ENCODE data around the gene MLH1. TPM values are rescaled to one million over a fixed set of nuclear protein-coding genes. Genes with fewer than 3 reads are reported as not detected.

MLH1 gene
- total RNA-seq, 2 donors from 2014 or later, result 80.3 to 81.8 TPM

GRCh38 chr3:36991923-36992805 lies 1.2 kb upstream of the MLH1 start:
- peak; percentile 29 to 40 for DNase-seq

GRCh38 chr3:36992806-36993325 lies 452 bp upstream of the MLH1 start, which contains the start of gene EPM2AIP1:
Gene EPM2AIP1 (minus strand): TSS chr3:36993131. CDS start chr3:36993077, 54 bp downstream.
- Mint-ChIP-seq H3K27me3 (ENCODE audit: low read depth) (no peaks in the 10 kb centered on the region), H3K4me1 (ENCODE audit: low read depth) (peaks cover 60% of the 10 kb centered on the region), H3K27ac (no peak within 1 kb of the TSS), H3K9me3 (no peaks in the 10 kb centered on the region), H3K4me3 (no peak within 1 kb of the TSS), H3K36me3 (ENCODE audit: insufficient read depth in 2 of 2) (peaks cover 19 to 27% of the 10 kb centered on the region in 2 donors)
- ATAC-seq (replicated peaks in 1 of 2), result peak; percentile 88 to 89
- peak in 1 of 2 donors; percentile 97 for DNase-seq

More at GRCh38 chr3:36991923-36992805, 1.2 kb upstream of the MLH1 start:
- no peak overlapping the region for H3K4me3 Mint-ChIP-seq
- H3K27me3 Mint-ChIP-seq (ENCODE audit: low read depth), result no peaks in the 10 kb centered on the region
- ATAC-seq (replicated peaks in 1 of 2), result no peak
- no peaks in the 10 kb centered on the region for H3K9me3 Mint-ChIP-seq
- H3K4me1 Mint-ChIP-seq (ENCODE audit: low read depth), result peaks cover 58% of the 10 kb centered on the region
- no peak overlapping the region for H3K27ac Mint-ChIP-seq
- H3K36me3 Mint-ChIP-seq (ENCODE audit: insufficient read depth in 2 of 2), result peaks cover 16 to 25% of the 10 kb centered on the region in 2 donors

GRCh38 chr3:37014620-37015019 lies 21.3 kb downstream of the MLH1 start:
- no peak overlapping the region for H3K27ac Mint-ChIP-seq
- no peak for DNase-seq
- no peak for ATAC-seq (replicated peaks in 1 of 2)
- H3K4me1 Mint-ChIP-seq (ENCODE audit: low read depth), result no peaks in the 10 kb centered on the region
- no peaks in the 10 kb centered on the region for H3K27me3 Mint-ChIP-seq (ENCODE audit: low read depth)
- peaks cover 10 to 37% of the 10 kb centered on the region in 2 donors for H3K36me3 Mint-ChIP-seq (ENCODE audit: insufficient read depth in 2 of 2)
- no peak overlapping the region for H3K4me3 Mint-ChIP-seq
- H3K9me3 Mint-ChIP-seq, result no peaks in the 10 kb centered on the region

GRCh38 chr3:37015642-37016041 lies 22.3 kb downstream of the MLH1 start:
- Mint-ChIP-seq H3K36me3 (ENCODE audit: insufficient read depth in 2 of 2) (peaks cover 10 to 39% of the 10 kb centered on the region in 2 donors), H3K27me3 (ENCODE audit: low read depth) (no peaks in the 10 kb centered on the region), H3K4me3 (no peak overlapping the region), H3K27ac (no peak overlapping the region), H3K4me1 (ENCODE audit: low read depth) (no peaks in the 10 kb centered on the region), H3K9me3 (no peaks in the 10 kb centered on the region)
- ATAC-seq (replicated peaks in 1 of 2), result no peak
- no peak for DNase-seq

GRCh38 chr3:37016903-37017302 lies 23.6 kb downstream of the MLH1 start:
- DNase-seq, result no peak
- no peak overlapping the region for H3K27ac Mint-ChIP-seq
- ATAC-seq (replicated peaks in 1 of 2), result no peak
- H3K27me3 Mint-ChIP-seq (ENCODE audit: low read depth), result no peaks in the 10 kb centered on the region
- H3K4me3 Mint-ChIP-seq, result no peak overlapping the region
- no peaks in the 10 kb centered on the region for H3K9me3 Mint-ChIP-seq
- peaks cover 7 to 33% of the 10 kb centered on the region in 2 donors for H3K36me3 Mint-ChIP-seq (ENCODE audit: insufficient read depth in 2 of 2)
- no peaks in the 10 kb centered on the region for H3K4me1 Mint-ChIP-seq (ENCODE audit: low read depth)

- Mint-ChIP-seq H3K27me3 (ENCODE audit: low read depth) (no peaks in the 10 kb centered on the region), H3K36me3 (ENCODE audit: insufficient read depth in 2 of 2) (peaks cover 7 to 33% of the 10 kb centered on the region in 2 donors), H3K9me3 (no peaks in the 10 kb centered on the region), H3K4me1 (ENCODE audit: low read depth) (no peaks in the 10 kb centered on the region), H3K27ac (no peak overlapping the region), H3K4me3 (no peak overlapping the region)
- DNase-seq, result no peak
- ATAC-seq (replicated peaks in 1 of 2), result no peak
Measured at GRCh38 chr3:37017683-37018082, 24.4 kb downstream of the MLH1 start.

GRCh38 chr3:37024092-37024491 lies 30.8 kb downstream of the MLH1 start:
- ATAC-seq (replicated peaks in 1 of 2) (no peak), DNase-seq (no peak)
- Mint-ChIP-seq H3K27me3 (ENCODE audit: low read depth) (no peaks in the 10 kb centered on the region), H3K36me3 (ENCODE audit: insufficient read depth in 2 of 2) (peaks cover 7 to 38% of the 10 kb centered on the region in 2 donors), H3K9me3 (no peaks in the 10 kb centered on the region), H3K4me3 (no peak overlapping the region), H3K27ac (no peak overlapping the region), H3K4me1 (ENCODE audit: low read depth) (peaks cover 12% of the 10 kb centered on the region)

- Mint-ChIP-seq H3K4me1 (ENCODE audit: low read depth) (peaks cover 12% of the 10 kb centered on the region), H3K27ac (peak overlapping the region; percentile 19), H3K36me3 (ENCODE audit: insufficient read depth in 2 of 2) (peaks cover 7 to 38% of the 10 kb centered on the region in 2 donors), H3K27me3 (ENCODE audit: low read depth) (no peaks in the 10 kb centered on the region), H3K4me3 (no peak overlapping the region), H3K9me3 (no peaks in the 10 kb centered on the region)
- ATAC-seq (replicated peaks in 1 of 2) (no peak), DNase-seq (no peak)
Measured at GRCh38 chr3:37024820-37025405, 31.6 kb downstream of the MLH1 start.

- peaks cover 7 to 37% of the 10 kb centered on the region in 2 donors for H3K36me3 Mint-ChIP-seq (ENCODE audit: insufficient read depth in 2 of 2)
Measured at GRCh38 chr3:37025561-37026335, 32.4 kb downstream of the MLH1 start.

GRCh38 chr3:37026851-37027250 lies 33.5 kb downstream of the MLH1 start:
- Mint-ChIP-seq H3K27ac (no peak overlapping the region), H3K4me3 (no peak overlapping the region), H3K9me3 (no peaks in the 10 kb centered on the region), H3K27me3 (ENCODE audit: low read depth) (no peaks in the 10 kb centered on the region), H3K4me1 (ENCODE audit: low read depth) (peaks cover 12% of the 10 kb centered on the region), H3K36me3 (ENCODE audit: insufficient read depth in 2 of 2) (peaks cover 9 to 37% of the 10 kb centered on the region in 2 donors)
- DNase-seq (no peak), ATAC-seq (replicated peaks in 1 of 2) (no peak)

More at GRCh38 chr3:37025561-37026335, 32.4 kb downstream of the MLH1 start:
- Mint-ChIP-seq H3K27ac (no peak overlapping the region), H3K27me3 (ENCODE audit: low read depth) (no peaks in the 10 kb centered on the region), H3K4me1 (ENCODE audit: low read depth) (peaks cover 12% of the 10 kb centered on the region), H3K9me3 (no peaks in the 10 kb centered on the region), H3K4me3 (no peak overlapping the region)
- ATAC-seq (replicated peaks in 1 of 2) (no peak), DNase-seq (no peak)

GRCh38 chr3:37028329-37028728 lies 35.0 kb downstream of the MLH1 start:
- Mint-ChIP-seq H3K27me3 (ENCODE audit: low read depth) (no peaks in the 10 kb centered on the region), H3K4me1 (ENCODE audit: low read depth) (peaks cover 12% of the 10 kb centered on the region), H3K36me3 (ENCODE audit: insufficient read depth in 2 of 2) (peaks cover 12 to 45% of the 10 kb centered on the region in 2 donors), H3K27ac (peak overlapping the region; percentile 59), H3K9me3 (no peaks in the 10 kb centered on the region), H3K4me3 (no peak overlapping the region)
- DNase-seq (no peak), ATAC-seq (replicated peaks in 1 of 2) (no peak)

GRCh38 chr3:37029111-37029510 lies 35.8 kb downstream of the MLH1 start:
- Mint-ChIP-seq H3K4me3 (no peak overlapping the region), H3K36me3 (ENCODE audit: insufficient read depth in 2 of 2) (peaks cover 15 to 46% of the 10 kb centered on the region in 2 donors), H3K4me1 (ENCODE audit: low read depth) (peaks cover 11% of the 10 kb centered on the region), H3K9me3 (no peaks in the 10 kb centered on the region), H3K27ac (no peak overlapping the region), H3K27me3 (ENCODE audit: low read depth) (no peaks in the 10 kb centered on the region)
- DNase-seq (no peak), ATAC-seq (replicated peaks in 1 of 2) (no peak)
